C4-2B (cell line): ENCODE measurements around the gene LHFPL6.

ENCODE experiments used
- H3K27ac ChIP-seq: fragments of 450-650 bp; 2 replicates; pipeline ENCODE4 v1.5.1; 2017
- CTCF ChIP-seq: fragments of 450-650 bp; conservative IDR thresholded peaks from 2 replicates; pipeline ENCODE4 v1.5.1; 2017; ENCODE audit warnings: mild to moderate bottlenecking
- ZFX ChIP-seq: fragments of 450-650 bp; IDR thresholded peaks from 2 replicates; pipeline ENCODE4 v1.6.1; 2017

The LHFPL6 gene

GRCh38 chr13:39455521-39456175 is 147.3 kb downstream of the LHFPL6 start:
- no peak overlapping the region for H3K27ac ChIP-seq
- no peak for TF ChIP-seq CTCF
- TF ChIP-seq ZFX, result no peak

- no peak for TF ChIP-seq CTCF
- no peak for TF ChIP-seq ZFX
- no peak overlapping the region for H3K27ac ChIP-seq
These were observed 150.2 kb downstream of the LHFPL6 start for GRCh38 chr13:39452834-39453233.

- no peak overlapping the region for H3K27ac ChIP-seq
- TF ChIP-seq ZFX, result no peak
- no peak for TF ChIP-seq CTCF
These were observed 150.6 kb downstream of the LHFPL6 start for GRCh38 chr13:39452417-39452816.

- no peak overlapping the region for H3K27ac ChIP-seq
- no peak for TF ChIP-seq CTCF
- TF ChIP-seq ZFX, result no peak
These were observed 151.1 kb downstream of the LHFPL6 start for GRCh38 chr13:39451860-39452301.

GRCh38 chr13:39451301-39451700 is 151.7 kb downstream of the LHFPL6 start:
- H3K27ac ChIP-seq, result no peak overlapping the region
- TF ChIP-seq ZFX (no peak), CTCF (no peak)

- no peak for TF ChIP-seq CTCF
- TF ChIP-seq ZFX, result no peak
- H3K27ac ChIP-seq, result no peak overlapping the region
These were observed 152.8 kb downstream of the LHFPL6 start for GRCh38 chr13:39450176-39450575.

GRCh38 chr13:39448834-39449233 is 154.2 kb downstream of the LHFPL6 start:
- no peak overlapping the region for H3K27ac ChIP-seq
- TF ChIP-seq CTCF (no peak), ZFX (no peak)
